GM18526 (cell line): ENCODE measurements around the gene UBE2J1.

Experiments
- POLR2A ChIP-seq: IDR thresholded peaks from 3 replicates; pipeline ENCODE4 v1.6.1; 2011; ENCODE audit not compliant: insufficient read length; ENCODE audit errors: extremely low read depth

The UBE2J1 gene

GRCh38 chr6:89375427-89376267 lies 23.1 kb upstream of the UBE2J1 start:
- TF ChIP-seq POLR2A: no peak

- no peak for TF ChIP-seq POLR2A
These were observed 20.0 kb upstream of the UBE2J1 start for GRCh38 chr6:89372506-89372901.

DNA sequence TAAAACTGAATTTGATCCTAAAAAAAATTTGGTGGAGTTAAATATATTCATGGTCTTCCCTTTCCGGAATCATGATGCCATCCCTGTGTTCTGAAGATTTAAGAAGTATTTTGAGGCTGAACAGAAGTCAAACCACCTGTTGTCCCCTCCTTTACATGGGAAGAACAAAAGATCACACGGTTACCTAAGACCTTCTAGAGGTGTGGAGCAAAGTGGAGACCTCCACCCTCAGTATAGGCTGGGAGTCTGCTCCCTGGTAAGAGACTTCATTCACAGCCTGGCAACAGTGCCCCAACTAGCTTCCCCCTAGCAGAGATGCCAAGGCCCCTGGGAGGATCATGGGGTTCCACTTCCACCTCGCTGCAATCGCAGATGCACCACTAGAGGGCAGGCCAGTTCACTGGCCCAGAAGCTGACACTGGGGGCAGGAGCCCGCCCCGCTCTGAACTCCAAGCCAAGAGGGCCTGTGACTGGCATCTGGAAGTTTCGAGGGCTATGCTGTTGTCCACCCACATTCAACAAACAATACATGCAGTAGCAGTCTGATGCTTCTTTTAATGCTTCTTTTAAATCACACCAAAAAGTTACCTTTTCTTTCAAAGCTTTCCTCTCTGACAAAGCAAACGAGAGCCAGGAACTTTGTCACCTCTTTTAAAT lies 19.5 kb upstream of the UBE2J1 start:
- no peak for TF ChIP-seq POLR2A

DNA sequence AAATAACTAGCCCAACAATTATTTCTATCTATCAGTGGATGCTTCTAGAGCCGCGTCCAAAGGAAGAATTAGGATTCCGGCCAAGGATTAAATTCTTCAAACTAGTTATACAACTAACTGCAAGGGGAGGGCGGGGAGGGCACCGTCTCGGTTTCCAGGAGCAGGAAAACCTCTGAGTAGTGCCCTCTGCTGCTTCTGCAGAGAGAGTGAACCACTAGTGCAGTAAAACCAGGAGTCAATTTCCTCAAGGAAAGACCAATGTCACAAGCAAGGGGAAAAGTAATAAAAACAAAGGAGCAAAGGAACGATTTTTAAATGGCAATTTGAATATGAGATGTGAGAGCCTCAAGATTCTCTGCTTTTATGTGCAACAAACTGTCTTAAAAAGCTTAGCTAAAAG lies 16.5 kb upstream of the UBE2J1 start:
- TF ChIP-seq POLR2A: no peak

GRCh38 chr6:89368107-89368506 lies 15.6 kb upstream of the UBE2J1 start:
- TF ChIP-seq POLR2A: no peak

GRCh38 chr6:89364586-89364985 lies 12.1 kb upstream of the UBE2J1 start:
- TF ChIP-seq POLR2A: no peak

GRCh38 chr6:89361171-89361570 lies 8.6 kb upstream of the UBE2J1 start:
- TF ChIP-seq POLR2A: no peak

- TF ChIP-seq POLR2A: no peak
These were observed 8.0 kb upstream of the UBE2J1 start for GRCh38 chr6:89360415-89360999.

DNA sequence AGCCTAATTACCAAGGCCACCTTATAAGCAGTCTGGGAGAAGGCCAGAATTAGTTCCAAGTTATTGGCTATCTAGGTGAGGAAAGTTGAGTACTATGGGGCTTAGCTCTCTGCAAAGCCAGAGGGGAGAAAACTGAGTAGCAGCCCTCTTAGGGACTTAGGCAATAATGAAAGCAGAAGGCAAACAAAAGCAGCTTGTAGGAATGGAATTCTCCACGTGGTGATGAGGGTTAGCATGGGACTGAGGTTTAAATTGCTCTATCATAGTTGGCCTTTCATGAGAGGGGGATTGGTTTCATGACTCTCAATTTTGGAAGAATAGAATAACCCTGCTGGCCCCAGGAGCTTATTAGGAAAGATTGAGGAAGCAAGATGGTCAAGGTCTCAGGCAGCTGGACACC lies 7.0 kb upstream of the UBE2J1 start:
- no peak for TF ChIP-seq POLR2A

DNA sequence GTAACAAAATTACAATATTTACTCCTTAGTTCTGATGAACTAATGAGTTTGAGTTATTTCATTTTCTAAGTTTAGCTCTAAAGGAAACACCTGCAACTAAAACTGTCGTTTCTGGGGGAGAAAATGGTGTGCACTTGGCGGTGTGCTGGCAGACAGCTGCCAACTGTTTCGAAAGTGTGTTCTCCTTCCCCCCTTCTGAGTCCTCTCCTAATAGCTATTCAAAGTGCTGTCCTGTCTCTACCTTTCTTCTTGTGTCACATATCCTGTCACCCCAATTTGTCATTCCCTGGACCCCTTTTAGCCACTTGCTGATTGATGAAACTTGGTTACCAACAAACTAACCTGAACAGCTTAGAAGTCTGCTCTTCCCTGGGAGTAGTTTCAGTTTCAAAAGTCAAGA lies 4.9 kb upstream of the UBE2J1 start:
- no peak for TF ChIP-seq POLR2A

- no peak for TF ChIP-seq POLR2A
These were observed 4.2 kb upstream of the UBE2J1 start for GRCh38 chr6:89356642-89357170.

DNA sequence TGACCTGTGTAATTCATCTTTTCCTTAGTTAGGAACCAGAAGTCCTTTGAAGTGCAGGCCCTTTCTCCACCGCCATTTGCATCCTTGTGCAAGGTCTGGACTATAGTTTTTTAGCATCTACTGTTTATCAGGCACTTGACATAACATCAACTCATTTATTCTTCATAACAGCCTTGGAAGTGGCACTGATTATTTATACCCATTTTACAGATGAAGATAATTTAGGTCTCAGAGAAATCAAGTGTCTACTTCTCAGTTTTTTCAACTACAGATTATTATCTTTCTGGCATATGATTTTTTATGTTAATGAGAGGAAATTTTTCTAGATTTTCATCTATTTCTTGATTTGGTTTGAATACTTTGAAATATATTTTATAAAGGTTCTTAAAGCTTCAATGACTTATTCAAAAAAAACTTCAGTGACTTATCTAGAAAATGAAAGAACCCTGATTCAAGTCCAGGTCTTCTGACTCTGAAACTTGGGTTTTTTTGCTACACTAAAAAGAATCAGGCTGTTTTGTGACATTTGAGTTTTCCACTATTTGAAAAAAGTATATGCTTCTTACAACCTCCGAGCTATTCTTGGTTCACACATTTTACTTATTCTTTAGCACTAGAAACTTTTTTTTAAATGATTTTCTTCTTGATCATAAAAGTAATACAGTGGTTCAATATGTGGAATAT lies 3.1 kb upstream of the UBE2J1 start:
- no peak for TF ChIP-seq POLR2A

GRCh38 chr6:89353702-89354392 lies 1.3 kb upstream of the UBE2J1 start:
- TF ChIP-seq POLR2A: peak; percentile 29

DNA sequence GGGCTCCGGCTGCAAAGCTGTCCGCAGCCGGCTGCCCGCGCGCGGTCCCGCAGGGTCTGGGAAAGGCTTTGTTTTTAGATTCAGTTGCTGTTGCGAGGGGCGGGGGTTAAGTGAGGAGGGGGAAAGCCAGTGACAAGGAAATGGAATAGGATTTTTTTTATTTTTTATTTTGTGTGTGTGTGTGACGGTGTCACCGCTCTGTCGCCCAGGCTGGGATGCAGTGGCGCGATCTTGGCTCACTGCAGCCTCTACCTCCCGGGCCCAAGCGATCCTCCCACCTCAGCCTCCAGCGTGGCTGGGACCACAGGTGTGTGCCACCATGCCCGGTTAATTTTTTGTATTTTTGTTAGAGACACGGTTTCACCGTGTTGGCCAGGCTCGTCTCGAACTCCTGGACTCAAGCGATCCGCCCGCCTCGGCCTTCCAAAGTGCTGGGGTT lies 615 bp upstream of the UBE2J1 start:
- no peak for TF ChIP-seq POLR2A
